MM.1S (cell line): ENCODE results near the gene PDSS2.
"Not testable (repeated sequence)": the region's sequence is repeated elsewhere in the genome, so short reads cannot be mapped to it uniquely, and the experiment has no call there.

ENCODE experiments used
- EZH2 ChIP-seq: fragments of 300-600 bp; sonication (generic); optimal IDR thresholded peaks from 2 replicates; pipeline ENCODE3; 2017; ENCODE audit warnings: low read depth, mild to moderate bottlenecking, antibody characterized with exemption, low read length, mixed read lengths
- EZH2phosphoT487 ChIP-seq: fragments of 300-600 bp; sonication (generic); IDR thresholded peaks from 2 replicates; pipeline ENCODE4 v1.6.1; 2018; ENCODE audit warnings: antibody characterized with exemption, low read length
- TF ChIP-seq, protein P1 (sequence below): fragments of 300-600 bp; sonication (generic); IDR thresholded peaks from 2 replicates; pipeline ENCODE4 v1.5.1; 2016; ENCODE audit warnings: antibody characterized with exemption, low read length, mixed read lengths

DNA sequence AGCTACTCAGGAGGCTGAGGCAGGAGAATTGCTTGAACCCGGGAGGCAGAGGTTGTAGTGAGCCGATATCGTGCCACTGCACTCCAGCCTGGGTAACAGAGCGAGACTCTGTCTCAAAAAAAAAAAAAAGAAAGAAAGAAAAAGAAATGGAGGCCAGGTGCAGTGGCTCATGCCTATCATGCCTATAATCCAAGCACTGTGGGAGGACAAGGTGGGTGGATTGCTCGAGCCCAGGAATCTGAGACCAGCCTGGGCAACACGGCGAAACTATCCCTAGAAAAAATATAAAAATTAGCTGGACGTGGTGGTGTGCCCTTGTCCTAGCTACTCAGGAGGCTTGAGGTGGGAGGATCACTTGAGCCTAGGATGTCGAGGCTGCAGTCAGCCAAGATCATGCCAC is 170.1 kb downstream of the PDSS2 start:
- not testable (repeated sequence) for TF ChIP-seq EZH2, EZH2phosphoT487
- TF ChIP-seq, protein P1, sequence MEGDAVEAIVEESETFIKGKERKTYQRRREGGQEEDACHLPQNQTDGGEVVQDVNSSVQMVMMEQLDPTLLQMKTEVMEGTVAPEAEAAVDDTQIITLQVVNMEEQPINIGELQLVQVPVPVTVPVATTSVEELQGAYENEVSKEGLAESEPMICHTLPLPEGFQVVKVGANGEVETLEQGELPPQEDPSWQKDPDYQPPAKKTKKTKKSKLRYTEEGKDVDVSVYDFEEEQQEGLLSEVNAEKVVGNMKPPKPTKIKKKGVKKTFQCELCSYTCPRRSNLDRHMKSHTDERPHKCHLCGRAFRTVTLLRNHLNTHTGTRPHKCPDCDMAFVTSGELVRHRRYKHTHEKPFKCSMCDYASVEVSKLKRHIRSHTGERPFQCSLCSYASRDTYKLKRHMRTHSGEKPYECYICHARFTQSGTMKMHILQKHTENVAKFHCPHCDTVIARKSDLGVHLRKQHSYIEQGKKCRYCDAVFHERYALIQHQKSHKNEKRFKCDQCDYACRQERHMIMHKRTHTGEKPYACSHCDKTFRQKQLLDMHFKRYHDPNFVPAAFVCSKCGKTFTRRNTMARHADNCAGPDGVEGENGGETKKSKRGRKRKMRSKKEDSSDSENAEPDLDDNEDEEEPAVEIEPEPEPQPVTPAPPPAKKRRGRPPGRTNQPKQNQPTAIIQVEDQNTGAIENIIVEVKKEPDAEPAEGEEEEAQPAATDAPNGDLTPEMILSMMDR, result not testable (repeated sequence)
